B cell (primary cell): ENCODE data around the gene CHAF1A. TPM values are rescaled to one million over a fixed set of nuclear protein-coding genes. Genes with fewer than 3 reads are reported as not detected.
A peak's percentile ranks its signal among the peaks of the same experiment; 100 is the strongest.

Source experiments
- ATAC-seq: fragments of 200-7000 bp; cut with Tn5 transposase; one replicate; pipeline ENCODE4 v1.10.0; 2021; ENCODE audit warnings: low read depth, mild to moderate bottlenecking, moderate number of reproducible peaks, moderate library complexity
- CTCF ChIA-PET: fragments of 350-600 bp; sonication (Branson Sonifier 250); formaldehyde crosslinking; loops from one replicate; lab custom pipeline; 2021; ENCODE audit warnings: antibody characterized with exemption, inconsistent platforms; lab: Charles Lee
- POLR2A ChIA-PET: fragments of 350-600 bp; sonication (Branson Sonifier 250); formaldehyde crosslinking; loops from one replicate; lab custom pipeline; 2021; ENCODE audit warnings: antibody characterized with exemption; lab: Charles Lee
- DNase-seq: peaks from one replicate; pipeline ENCODE4 v3.0.0; 2013
- H2AFZ ChIP-seq: 2 replicates; pipeline ENCODE4 v1.6.1; 2012; ENCODE audit warnings: mild to moderate bottlenecking, low read depth, low read length; ENCODE audit not compliant: insufficient read depth, poor library complexity, severe bottlenecking
- H3K27ac ChIP-seq, 2 donors: 1 replicate in 1 of 2; 2 replicates in 1 of 2; pipeline ENCODE4 v1.5.1; 2012 to 2013; ENCODE audit warnings: low read length in 2 of 2, mild to moderate bottlenecking in 2 of 2, moderate library complexity in 1 of 2
- H3K27me3 ChIP-seq, 4 experiments: fragments of 200-600 bp in 1 of 4; sonication (generic) in 1 of 4; replicated peaks in 1 of 4; 1 replicate in 2 of 4; 2 replicates in 2 of 4; pipeline versions ENCODE4 v1.6.1 to v1.7.0; 2013 to 2016; ENCODE audit warnings: low read length in 3 of 4, mild to moderate bottlenecking in 2 of 4, mixed read lengths in 1 of 4, moderate library complexity in 1 of 4; ENCODE audit not compliant: insufficient read depth in 4 of 4, control insufficient read depth in 3 of 4; ENCODE audit errors: control extremely low read depth in 1 of 4
- H3K36me3 ChIP-seq, 2 experiments: replicated peaks in 1 of 2; 1 replicate in 1 of 2; 2 replicates in 1 of 2; pipeline versions ENCODE4 v1.6.1 to v1.7.1; 2013; ENCODE audit warnings: low read length in 1 of 2; ENCODE audit not compliant: insufficient read depth in 2 of 2, control insufficient read depth in 1 of 2; ENCODE audit errors: control extremely low read depth in 1 of 2, extremely low read depth in 1 of 2
- H3K4me1 ChIP-seq, 2 donors: fragments of 200-600 bp in 1 of 2; sonication (generic) in 1 of 2; 1 replicate in 1 of 2; 2 replicates in 1 of 2; pipeline versions ENCODE4 v1.5.1 to v1.6.1; 2013 to 2017; ENCODE audit warnings: low read length in 2 of 2; ENCODE audit not compliant: control insufficient read depth in 2 of 2, insufficient read depth in 2 of 2
- H3K4me2 ChIP-seq: replicated peaks from 2 replicates; pipeline ENCODE3; 2012; ENCODE audit warnings: mild to moderate bottlenecking, low read depth, low read length; ENCODE audit not compliant: poor library complexity, severe bottlenecking
- H3K4me3 ChIP-seq, 5 experiments: fragments of 200-600 bp in 1 of 5; sonication (generic) in 1 of 5; 1 replicate in 3 of 5; 2 replicates in 2 of 5; pipeline versions ENCODE4 v1.5.1 to v1.7.0; 2011 to 2016; ENCODE audit warnings: low read length in 4 of 5, mild to moderate bottlenecking in 4 of 5, low read depth in 2 of 5, control low read depth in 1 of 5, moderate library complexity in 1 of 5; ENCODE audit not compliant: insufficient read depth in 1 of 5; ENCODE audit errors: control extremely low read depth in 1 of 5, extremely low read depth in 1 of 5
- H3K79me2 ChIP-seq: fragments of 200-600 bp; sonication (generic); one replicate; pipeline ENCODE4 v1.6.0; 2016; ENCODE audit warnings: low read length; ENCODE audit not compliant: control insufficient read depth, insufficient read depth
- H3K9ac ChIP-seq: fragments of 200-600 bp; sonication (generic); 2 replicates; pipeline ENCODE4 v1.6.1; 2017; ENCODE audit warnings: mild to moderate bottlenecking, low read length, moderate library complexity
- H3K9me3 ChIP-seq, 3 donors: one replicate each; pipeline versions ENCODE4 v1.6.1 to v1.7.1; 2013; ENCODE audit warnings: low read length in 2 of 3; ENCODE audit not compliant: control insufficient read depth in 2 of 3, insufficient read depth in 1 of 3; ENCODE audit errors: control extremely low read depth in 1 of 3
- H4K20me1 ChIP-seq: 2 replicates; pipeline ENCODE4 v1.6.0; 2012; ENCODE audit warnings: mild to moderate bottlenecking, low read length; ENCODE audit not compliant: insufficient read depth, control insufficient read depth, poor library complexity, severe bottlenecking
- H3K27ac Mint-ChIP-seq: one replicate; pipeline ENCODE4 v1.8.0; 2021; ENCODE audit warnings: mixed read lengths
- H3K27me3 Mint-ChIP-seq: one replicate; pipeline ENCODE4 v1.8.0; 2021; ENCODE audit warnings: mixed read lengths
- H3K4me1 Mint-ChIP-seq: one replicate; pipeline ENCODE4 v1.8.0; 2021; ENCODE audit warnings: mixed read lengths
- H3K4me3 Mint-ChIP-seq: one replicate; pipeline ENCODE4 v1.8.0; 2021; ENCODE audit warnings: mixed read lengths
- H3K9me3 Mint-ChIP-seq: one replicate; pipeline ENCODE4 v1.8.0; 2022; ENCODE audit warnings: mixed read lengths; ENCODE audit not compliant: insufficient read depth
- CTCF ChIP-seq: fragments of 200-600 bp; IDR thresholded peaks from one replicate; pipeline ENCODE4 v1.8.0; 2022; ENCODE audit warnings: antibody characterized with exemption, mild to moderate bottlenecking
- EZH2 ChIP-seq: IDR thresholded peaks from 2 replicates; pipeline ENCODE4 v1.6.1; 2012; ENCODE audit warnings: borderline replicate concordance, low read depth, mild to moderate bottlenecking, moderate library complexity, low read length; ENCODE audit not compliant: insufficient read depth, poor library complexity, severe bottlenecking
- WGBS: methylation state at CpG from one replicate; pipeline ENCODE4 v1.1.5; 2013; ENCODE audit warnings: missing lambda C conversion rate; ENCODE audit not compliant: insufficient coverage; 5-methylcytosine and 5-hydroxymethylcytosine counted together
- intact Hi-C: fragments of 100-400 bp; cut with micrococcal nuclease; formaldehyde crosslinking; loops from one replicate; pipeline ENCODE4 v1.10.0; 2022
- polyA plus RNA-seq: library from polyadenylated mRNA; depleted of rRNA; stranded (reverse); fragments of >200 nt; gene quantifications from 2 replicates; pipeline ENCODE4 v1.2.3, GENCODE V29; 2012
- total RNA-seq, 2 donors: library from RNA; stranded (reverse); fragments of 120-200 nt in 1 of 2; gene quantifications; 1 replicate in 1 of 2; 2 replicates in 1 of 2; pipeline versions ENCODE4 v1.2.3 to v1.2.4, GENCODE V29; 2013 to 2022

CHAF1A gene
- total and polyA plus RNA-seq, 2 donors (not counting 1 experiment from before 2014, with no cell fraction given), result 15.1 to 19.7 TPM

GRCh38 chr19:4359627-4360000 lies 42.8 kb upstream of the CHAF1A start:
- Histone ChIP-seq H3K27ac (no peak overlapping the region), H3K9me3 (no peaks in the 10 kb centered on the region), H3K4me2 (no peak overlapping the region), H3K4me1 (no peaks in the 10 kb centered on the region), H4K20me1 (no peaks in the 10 kb centered on the region), H3K9ac (no peak overlapping the region), H3K36me3 (peaks cover 0 to 50% of the 10 kb centered on the region in 2 experiments), H2AFZ (no peak overlapping the region), H3K27me3 (no peaks in the 10 kb centered on the region), H3K79me2 (no peaks in the 10 kb centered on the region), H3K4me3 (no peak overlapping the region)
- Mint-ChIP-seq H3K9me3 (no peaks in the 10 kb centered on the region), H3K4me3 (no peak overlapping the region), H3K27ac (no peak overlapping the region), H3K4me1 (no peaks in the 10 kb centered on the region), H3K27me3 (no peaks in the 10 kb centered on the region)
- ATAC-seq (no peak), DNase-seq (no peak)
- 93% methylated on average over 13 of the region's 13 CpGs for WGBS
- no peak for TF ChIP-seq CTCF
- no peak for TF ChIP-seq EZH2
- POLR2A ChIA-PET, result no interaction called here
- intact Hi-C loops, result no loop called here
- CTCF ChIA-PET, result no interaction called here

- Histone ChIP-seq H3K4me3 (no peak overlapping the region), H3K36me3 (peaks cover 0 to 52% of the 10 kb centered on the region in 2 experiments), H3K27ac (no peak overlapping the region), H3K9me3 (no peaks in the 10 kb centered on the region), H3K9ac (no peak overlapping the region), H3K4me2 (no peak overlapping the region), H2AFZ (no peak overlapping the region), H3K79me2 (no peaks in the 10 kb centered on the region), H3K27me3 (no peaks in the 10 kb centered on the region), H3K4me1 (no peaks in the 10 kb centered on the region), H4K20me1 (no peaks in the 10 kb centered on the region)
- no peak for ATAC-seq
- Mint-ChIP-seq H3K27me3 (no peaks in the 10 kb centered on the region), H3K9me3 (no peaks in the 10 kb centered on the region), H3K27ac (peak overlapping the region; percentile 46), H3K4me3 (no peak overlapping the region), H3K4me1 (no peaks in the 10 kb centered on the region)
- intact Hi-C loops, result no loop called here
- TF ChIP-seq CTCF (no peak), EZH2 (no peak)
- ChIA-PET CTCF (no interaction called here), POLR2A (no interaction called here)
- DNase-seq, result no peak
- WGBS, result 92% methylated on average over 8 of the region's 9 CpGs
These were observed 42.3 kb upstream of the CHAF1A start for GRCh38 chr19:4360081-4360569.
